Tibial artery (tissue), 4 donors: ENCODE data around the gene DIPK1B.

ENCODE experiments used
- DNase-seq, 2 donors: peaks; one replicate each; pipeline ENCODE4 v3.0.0-alpha.2; 2019
- H3K27ac ChIP-seq, 2 donors: fragments of 200-600 bp; sonication (generic) in 1 of 2; 1 replicate in 1 of 2; 2 replicates in 1 of 2; pipeline ENCODE4 v1.5.1; 2018 to 2019; ENCODE audit warnings: mild to moderate bottlenecking in 1 of 2
- H3K27me3 ChIP-seq, 2 donors: fragments of 200-600 bp; sonication (generic) in 1 of 2; one replicate each; pipeline versions ENCODE4 v1.5.1 to v1.6.0; 2016 to 2019
- H3K36me3 ChIP-seq, 3 donors: fragments of 200-600 bp; sonication (generic) in 2 of 3; one replicate each; pipeline ENCODE4 v1.5.1; 2016 to 2019; ENCODE audit warnings: mild to moderate bottlenecking in 2 of 3
- H3K4me1 ChIP-seq, 4 donors: fragments of 200-600 bp; sonication (generic) in 2 of 4; 1 replicate in 3 of 4; 2 replicates in 1 of 4; pipeline ENCODE4 v1.5.1; 2016 to 2019
- H3K4me3 ChIP-seq, 2 donors: fragments of 200-600 bp; sonication (generic) in 1 of 2; 1 replicate in 1 of 2; 2 replicates in 1 of 2; pipeline ENCODE4 v1.5.1; 2018 to 2019; ENCODE audit warnings: mild to moderate bottlenecking in 2 of 2
- H3K9me3 ChIP-seq, 3 donors: fragments of 200-600 bp; sonication (generic) in 1 of 3; one replicate each; pipeline ENCODE4 v1.5.1; 2016 to 2019
- intact Hi-C: fragments of 100-400 bp; cut with DNase I; formaldehyde crosslinking; loops from one replicate; pipeline ENCODE4 v1.15.0; 2023; ENCODE audit warnings: low total_unique reads
- TF ChIP-seq, protein P1 (sequence below), 2 experiments: fragments of 200-600 bp in 1 of 2; fragments of 450-650 bp in 1 of 2; IDR thresholded peaks; one replicate each; pipeline ENCODE4 v1.5.1; 2017 to 2019; ENCODE audit warnings: antibody characterized with exemption in 2 of 2, mild to moderate bottlenecking in 1 of 2, moderate library complexity in 1 of 2

DIPK1B gene

DNA sequence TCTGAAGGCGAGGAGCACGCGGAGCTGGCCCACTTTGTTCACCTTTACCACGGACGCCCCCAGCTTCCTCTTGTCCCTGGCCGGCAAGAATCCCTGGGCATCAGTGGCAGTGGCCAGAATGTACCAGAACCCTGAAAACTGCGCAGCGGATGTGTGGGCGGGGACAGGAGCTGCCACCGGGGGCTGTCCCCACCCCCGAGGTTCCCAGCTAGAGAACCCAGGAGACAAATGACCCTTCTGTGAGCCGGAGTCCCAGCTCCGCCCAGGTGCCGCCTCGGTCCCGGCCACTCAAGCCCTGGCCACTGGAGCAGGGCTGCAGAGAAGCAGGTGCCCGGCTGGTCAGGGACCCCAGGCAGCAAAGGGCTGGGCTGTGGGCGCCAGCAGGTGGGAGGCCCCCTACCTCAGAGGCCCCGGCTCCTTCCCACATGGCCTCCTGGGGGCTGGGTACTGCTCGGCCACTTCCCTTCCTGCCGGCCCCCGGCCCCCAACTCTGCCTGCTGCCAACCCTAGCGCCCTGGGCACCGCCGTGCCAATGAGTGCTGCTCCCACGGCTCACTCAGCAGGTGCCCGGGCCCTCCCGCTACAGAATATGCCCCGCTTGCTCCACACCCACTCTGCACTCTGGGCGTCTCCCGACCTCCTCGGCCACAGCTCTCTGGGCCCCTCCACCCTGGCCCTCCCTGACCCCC lies 29.7 kb downstream of the DIPK1B start:
- intact Hi-C loops = no loop called here
- no peak for DNase-seq

DNA sequence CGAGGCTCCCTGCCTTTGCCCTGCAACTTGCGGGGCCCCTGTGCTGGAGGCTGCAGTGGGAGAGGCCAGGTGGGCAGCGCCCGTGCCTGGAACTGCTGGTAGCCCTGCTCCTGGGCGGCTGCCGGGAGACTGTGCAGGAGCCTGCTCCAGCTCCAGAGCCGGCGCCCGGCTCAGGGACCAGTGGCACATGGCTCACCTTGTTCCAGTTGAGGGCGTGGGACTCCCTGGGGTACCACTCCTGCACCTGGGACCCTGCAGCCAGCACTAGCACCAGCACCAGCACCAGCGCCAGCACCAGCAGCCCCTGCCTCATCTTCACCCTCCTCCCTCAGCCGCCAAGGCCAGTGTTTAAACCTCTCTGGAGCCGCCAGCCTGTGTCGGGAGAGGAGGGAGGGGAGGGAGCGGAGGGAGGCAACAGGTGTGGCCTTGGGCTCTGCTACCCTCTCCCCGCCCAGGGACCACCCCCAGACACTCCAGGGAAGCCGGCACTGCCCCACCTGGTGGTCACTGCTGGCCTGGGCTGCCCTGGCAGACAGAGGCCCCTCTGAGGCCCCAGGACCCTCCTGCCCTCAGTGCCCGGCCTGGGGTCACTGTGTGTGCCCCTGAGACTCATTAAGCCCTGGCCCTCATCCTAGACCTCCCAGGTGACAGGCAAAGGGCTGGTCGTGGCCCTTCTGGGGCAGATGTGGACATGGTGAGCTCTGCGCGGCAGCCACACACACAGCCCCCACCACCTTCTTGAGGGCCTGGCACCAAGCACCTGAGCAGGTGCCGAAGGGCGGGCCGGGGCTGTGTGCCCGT lies 30.4 kb downstream of the DIPK1B start, which contains the start of gene LCN10:
Gene LCN10, minus strand, starts transcription at position 350 of the 801 bp plus-strand sequence. Its CDS starts 37 bp downstream, at position 313.
- H3K27ac ChIP-seq = no peak within 1 kb of the TSS
- H3K4me1 ChIP-seq = peaks cover 0 to 21% (median 3%) of the 10 kb centered on the region in 4 donors
- no peaks in the 10 kb centered on the region for H3K36me3 ChIP-seq
- DNase-seq = no peak
- H3K9me3 ChIP-seq = no peaks in the 10 kb centered on the region
- H3K4me3 ChIP-seq = no peak within 1 kb of the TSS
- TF ChIP-seq, protein P1, sequence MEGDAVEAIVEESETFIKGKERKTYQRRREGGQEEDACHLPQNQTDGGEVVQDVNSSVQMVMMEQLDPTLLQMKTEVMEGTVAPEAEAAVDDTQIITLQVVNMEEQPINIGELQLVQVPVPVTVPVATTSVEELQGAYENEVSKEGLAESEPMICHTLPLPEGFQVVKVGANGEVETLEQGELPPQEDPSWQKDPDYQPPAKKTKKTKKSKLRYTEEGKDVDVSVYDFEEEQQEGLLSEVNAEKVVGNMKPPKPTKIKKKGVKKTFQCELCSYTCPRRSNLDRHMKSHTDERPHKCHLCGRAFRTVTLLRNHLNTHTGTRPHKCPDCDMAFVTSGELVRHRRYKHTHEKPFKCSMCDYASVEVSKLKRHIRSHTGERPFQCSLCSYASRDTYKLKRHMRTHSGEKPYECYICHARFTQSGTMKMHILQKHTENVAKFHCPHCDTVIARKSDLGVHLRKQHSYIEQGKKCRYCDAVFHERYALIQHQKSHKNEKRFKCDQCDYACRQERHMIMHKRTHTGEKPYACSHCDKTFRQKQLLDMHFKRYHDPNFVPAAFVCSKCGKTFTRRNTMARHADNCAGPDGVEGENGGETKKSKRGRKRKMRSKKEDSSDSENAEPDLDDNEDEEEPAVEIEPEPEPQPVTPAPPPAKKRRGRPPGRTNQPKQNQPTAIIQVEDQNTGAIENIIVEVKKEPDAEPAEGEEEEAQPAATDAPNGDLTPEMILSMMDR (IDR thresholded peaks at IDR 0.05) = peak in 1 of 2 experiments; percentile 12
- intact Hi-C loops = no loop called here
- peaks cover 0 to 86% of the 10 kb centered on the region in 2 donors for H3K27me3 ChIP-seq

More for the DNA sequence above, 29.7 kb downstream of the DIPK1B start:
- Histone ChIP-seq H3K9me3 (no peaks in the 10 kb centered on the region), H3K27me3 (peaks cover 0 to 79% of the 10 kb centered on the region in 2 donors), H3K27ac (no peak overlapping the region), H3K4me3 (no peak overlapping the region), H3K4me1 (peaks cover 0 to 21% (median 3%) of the 10 kb centered on the region in 4 donors), H3K36me3 (no peaks in the 10 kb centered on the region)
- TF ChIP-seq, protein P1 (IDR thresholded peaks at IDR 0.05) = no peak

DNA sequence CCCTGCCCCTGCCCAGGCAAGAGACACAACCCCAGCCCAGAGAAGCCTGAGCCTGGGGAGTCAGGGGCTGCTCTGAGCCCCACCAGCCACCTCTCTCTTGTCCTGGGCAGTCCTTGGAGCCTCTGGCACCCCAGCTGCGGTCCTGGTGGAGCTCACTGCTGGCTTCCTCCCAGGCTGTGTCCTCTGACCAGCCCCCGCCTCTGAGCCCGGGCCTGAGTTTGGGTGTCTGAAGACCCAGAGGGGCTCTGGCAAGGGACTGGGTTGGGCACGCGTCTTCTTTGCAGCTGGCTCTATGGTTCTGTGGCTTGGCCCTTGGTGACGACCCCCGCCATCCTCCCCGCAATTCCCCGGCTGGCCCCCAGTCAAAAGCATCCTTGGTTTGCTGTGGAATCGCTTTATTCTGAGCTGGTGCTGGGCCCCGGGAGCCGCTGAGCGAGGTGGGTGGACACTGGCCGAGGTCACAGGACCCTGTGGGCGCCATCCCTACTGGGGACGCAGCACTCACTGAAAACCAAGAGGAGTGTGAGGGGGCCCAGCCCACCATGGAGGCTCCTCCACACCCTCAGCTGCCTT lies 31.4 kb downstream of the DIPK1B start:
- no peaks in the 10 kb centered on the region for H3K9me3 ChIP-seq
- no peak for DNase-seq
- no peaks in the 10 kb centered on the region for H3K36me3 ChIP-seq
- peaks cover 0 to 96% of the 10 kb centered on the region in 2 donors for H3K27me3 ChIP-seq
- no peak overlapping the region for H3K27ac ChIP-seq
- TF ChIP-seq, protein P1 (IDR thresholded peaks at IDR 0.05) = no peak
- intact Hi-C loops = no loop called here
- no peak overlapping the region for H3K4me3 ChIP-seq
- H3K4me1 ChIP-seq = peaks cover 0 to 21% (median 3%) of the 10 kb centered on the region in 4 donors

DNA sequence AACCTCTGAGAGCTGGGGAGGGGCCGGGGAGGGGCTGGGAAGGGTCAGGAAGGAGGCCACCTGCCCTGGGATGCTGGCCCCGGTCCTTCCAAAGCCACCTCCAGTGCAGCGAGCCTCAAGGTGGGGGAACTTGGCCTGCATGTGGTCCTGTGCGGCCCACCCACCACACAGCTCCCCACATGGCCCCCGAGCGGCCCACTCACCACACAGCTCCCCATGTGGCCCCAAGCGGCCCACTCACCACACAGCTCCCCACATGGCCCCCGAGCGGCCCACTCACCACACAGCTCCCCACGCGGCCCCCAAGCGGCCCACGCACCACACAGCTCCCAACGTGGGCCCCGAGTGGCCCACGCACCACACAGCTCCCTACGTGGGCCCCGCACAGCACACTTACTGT lies 32.4 kb downstream of the DIPK1B start:
- peaks cover 0 to 21% (median 3%) of the 10 kb centered on the region in 4 donors for H3K4me1 ChIP-seq

More for the DNA sequence above, 32.4 kb downstream of the DIPK1B start:
- DNase-seq = no peak
- TF ChIP-seq, protein P1 (IDR thresholded peaks at IDR 0.05) = no peak
- Histone ChIP-seq H3K9me3 (no peaks in the 10 kb centered on the region), H3K27me3 (peaks cover 0 to 96% of the 10 kb centered on the region in 2 donors), H3K4me3 (no peak overlapping the region), H3K36me3 (no peaks in the 10 kb centered on the region), H3K27ac (no peak overlapping the region)
- intact Hi-C loops = no loop called here
